Heart left ventricle (tissue), 16 donors: Measurements from ENCODE around the gene SYNPO. TPM values are rescaled to one million over a fixed set of nuclear protein-coding genes. Genes with fewer than 3 reads are reported as not detected.
A peak's percentile ranks its signal among the peaks of the same experiment; 100 is the strongest.

Source experiments
- ATAC-seq, 4 donors: fragments of 200-7000 bp; cut with Tn5 transposase; one replicate each; pipeline ENCODE4 v1.9.1; 2020 to 2022; ENCODE audit warnings: moderate library complexity in 4 of 4, mild to moderate bottlenecking in 3 of 4, moderate number of reproducible peaks in 1 of 4
- DNase-seq, 5 donors: peaks; one replicate each; pipeline ENCODE4 v3.0.0-alpha.2; 2020
- H3K27ac ChIP-seq, 12 donors: fragments of 200-600 bp; sonication (generic) in 4 of 12; one replicate each; pipeline versions ENCODE4 v1.5.0 to v1.8.0; 2016 to 2022; ENCODE audit warnings: mild to moderate bottlenecking in 2 of 12
- H3K27me3 ChIP-seq, 9 donors: fragments of 200-600 bp; sonication (generic) in 2 of 9; one replicate each; pipeline versions ENCODE4 v1.5.1 to v1.8.0; 2016 to 2022; ENCODE audit warnings: mild to moderate bottlenecking in 3 of 9
- H3K36me3 ChIP-seq, 9 donors: fragments of 200-600 bp; sonication (generic) in 2 of 9; one replicate each; pipeline versions ENCODE4 v1.5.0 to v1.8.0; 2018 to 2022; ENCODE audit warnings: mild to moderate bottlenecking in 2 of 9
- H3K4me1 ChIP-seq, 12 donors: fragments of 200-600 bp; sonication (generic) in 4 of 12; one replicate each; pipeline versions ENCODE4 v1.5.0 to v1.8.0; 2016 to 2022; ENCODE audit warnings: mild to moderate bottlenecking in 3 of 12
- H3K4me3 ChIP-seq, 12 donors: fragments of 200-600 bp; sonication (generic) in 4 of 12; one replicate each; pipeline versions ENCODE4 v1.5.0 to v1.8.0; 2017 to 2022; ENCODE audit warnings: mild to moderate bottlenecking in 9 of 12, moderate library complexity in 4 of 12
- H3K9me3 ChIP-seq, 12 donors: fragments of 200-600 bp; sonication (generic) in 4 of 12; one replicate each; pipeline versions ENCODE4 v1.5.0 to v1.8.0; 2016 to 2022; ENCODE audit warnings: mild to moderate bottlenecking in 1 of 12
- POLR2A ChIP-seq, 2 donors: fragments of 450-650 bp; IDR thresholded peaks; one replicate each; pipeline ENCODE4 v1.6.1; 2017; ENCODE audit warnings: antibody characterized with exemption in 2 of 2, mild to moderate bottlenecking in 2 of 2, moderate library complexity in 2 of 2
- WGBS, 4 donors: extraction: QIAGEN DNeasy Blood & Tissue Kit in 2 of 4; methylation state at CpG; one replicate each; pipeline versions ENCODE4 v1.1.5 to v1.1.7; 2013 to 2018; 5-methylcytosine and 5-hydroxymethylcytosine counted together
- intact Hi-C, 10 donors: fragments of 100-400 bp; cut with DNase I; formaldehyde crosslinking; loops; one replicate each; pipeline versions ENCODE4 v1.11.1 to v1.14.2; 2022
- polyA plus RNA-seq, 2 donors: library from polyadenylated mRNA; stranded (reverse); fragments of 200-250 nt; gene quantifications; one replicate each; pipeline ENCODE4 v1.2.3, GENCODE V29; 2013
- total RNA-seq, 9 donors: library from RNA; depleted of rRNA in 2 of 9; stranded (reverse); fragments of >200 nt in 2 of 9; fragmentation: NEBNext Ultra II Directional in 3 of 9; extraction: Animal tissue kit (Norgen Biotek cat#: 25700) in 3 of 9; gene quantifications; one replicate each; pipeline versions ENCODE4 v1.1.0 to v1.2.4, GENCODE V29; 2016 to 2023
- TF ChIP-seq, protein P1 (sequence below), 12 donors: fragments of 200-600 bp; sonication (generic) in 4 of 12; IDR thresholded peaks; one replicate each; pipeline versions ENCODE4 v1.5.0 to v1.8.0; 2018 to 2022; ENCODE audit warnings: antibody characterized with exemption in 12 of 12, mild to moderate bottlenecking in 5 of 12
- donor health status: ischemic (EF 13 %, LVEDD 7.1; RV severe dilation, severe dysfunction).
- donor health status: healthy with polysubstance abuse.
- donor health status: DM: no; HTN: yes; CAD: no.
- donor health status: DM: no; HTN: no; CAD: no.
- donor health status: ischemic (EF 25% LVEDD 6.9; RV normal size, moderate dysfunction).
- donor health status: ischemic (EF 25% LVEDD 5.7; RV mildly dilated, moderate dysfunction).
- donor health status: healthy.
- donor health status: DM: yes; HTN: yes; CAD: no.
- donor health status: ischemic (EF 35%, LVEDD 5.7; RV mildly dilated, moderate dysfunction).
- donor health status: nonischemic (EF 11% LVEDD 7.7; RV severe dilation, severe dysfunction).
- donor health status: DM: yes; HTN: yes; CAD: no.
- donor health status: PGD.
- donor health status: ischemic (EF 29% LVEDD 5.4; RV normal size, mild dysfunction).
- donor health status: nonischemic (EF 23%, LVEDD 6.1; RV moderate dilation, normal function).

SYNPO gene
- total and polyA plus RNA-seq, 11 donors, result 304 to 791 (median 590) TPM

DNA sequence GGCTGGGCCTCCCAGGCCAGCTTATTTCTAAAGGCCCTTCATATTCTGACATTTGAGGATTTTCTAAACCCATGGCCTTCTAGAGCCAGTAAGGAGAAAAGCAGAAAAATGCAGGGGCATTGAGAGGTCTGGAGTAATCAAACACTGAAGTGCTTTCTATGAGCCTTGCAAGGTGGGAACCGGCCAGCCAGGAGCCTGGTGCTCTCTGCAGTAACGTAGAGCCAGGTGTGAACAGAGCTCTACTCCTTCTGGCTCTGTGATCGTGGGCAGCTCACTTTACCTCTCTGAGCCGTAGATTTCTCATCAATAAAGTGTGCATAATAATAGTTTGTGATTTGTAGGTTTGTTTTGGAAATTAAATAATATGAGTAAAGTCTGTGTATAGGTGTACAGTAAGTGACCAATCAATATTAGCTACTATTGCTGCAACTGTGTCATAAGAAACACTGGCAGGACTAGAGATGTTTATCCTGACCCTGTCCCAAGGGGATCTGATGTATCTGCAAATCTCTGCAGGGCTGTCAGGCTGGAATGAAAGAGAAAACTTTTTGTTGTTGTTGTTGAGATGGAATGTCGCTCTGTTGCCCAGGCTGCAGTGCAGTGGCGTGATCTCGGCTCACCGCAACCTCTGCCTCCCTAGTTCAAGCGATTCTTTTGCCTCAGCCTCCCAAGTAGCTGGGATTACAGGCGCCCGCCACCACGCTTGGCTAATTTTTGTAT lies 2.7 kb downstream of the SYNPO start:
- Histone ChIP-seq H3K27ac (peak overlapping the region; percentile 75 to 100 (median 96)), H3K4me1 (peaks cover 43 to 100% (median 94%) of the 10 kb centered on the region in 12 donors), H3K9me3 (no peaks in the 10 kb centered on the region), H3K4me3 (peak overlapping the region in 10 of 12 donors; percentile 9 to 70 (median 52)), H3K27me3 (no peaks in the 10 kb centered on the region), H3K36me3 (peaks cover 0 to 11% (median 2%) of the 10 kb centered on the region in 9 donors)
- DNase-seq, result peak in 2 of 5 donors; percentile 19 to 26
- no peak for TF ChIP-seq POLR2A (IDR thresholded peaks at IDR 0.05)
- TF ChIP-seq, protein P1, sequence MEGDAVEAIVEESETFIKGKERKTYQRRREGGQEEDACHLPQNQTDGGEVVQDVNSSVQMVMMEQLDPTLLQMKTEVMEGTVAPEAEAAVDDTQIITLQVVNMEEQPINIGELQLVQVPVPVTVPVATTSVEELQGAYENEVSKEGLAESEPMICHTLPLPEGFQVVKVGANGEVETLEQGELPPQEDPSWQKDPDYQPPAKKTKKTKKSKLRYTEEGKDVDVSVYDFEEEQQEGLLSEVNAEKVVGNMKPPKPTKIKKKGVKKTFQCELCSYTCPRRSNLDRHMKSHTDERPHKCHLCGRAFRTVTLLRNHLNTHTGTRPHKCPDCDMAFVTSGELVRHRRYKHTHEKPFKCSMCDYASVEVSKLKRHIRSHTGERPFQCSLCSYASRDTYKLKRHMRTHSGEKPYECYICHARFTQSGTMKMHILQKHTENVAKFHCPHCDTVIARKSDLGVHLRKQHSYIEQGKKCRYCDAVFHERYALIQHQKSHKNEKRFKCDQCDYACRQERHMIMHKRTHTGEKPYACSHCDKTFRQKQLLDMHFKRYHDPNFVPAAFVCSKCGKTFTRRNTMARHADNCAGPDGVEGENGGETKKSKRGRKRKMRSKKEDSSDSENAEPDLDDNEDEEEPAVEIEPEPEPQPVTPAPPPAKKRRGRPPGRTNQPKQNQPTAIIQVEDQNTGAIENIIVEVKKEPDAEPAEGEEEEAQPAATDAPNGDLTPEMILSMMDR (IDR thresholded peaks at IDR 0.05), result no peak
- 76 to 80% (median 77%) methylated on average over 12 of the region's 12 CpGs for WGBS, 4 donors
- intact Hi-C loops, result loop anchor here in 2 of 10 donors (2.0 to 5.0 kb wide), 2 partner anchors 16 to 41 kb away; no protein-coding TSS in a partner anchor
- ATAC-seq, result no peak

DNA sequence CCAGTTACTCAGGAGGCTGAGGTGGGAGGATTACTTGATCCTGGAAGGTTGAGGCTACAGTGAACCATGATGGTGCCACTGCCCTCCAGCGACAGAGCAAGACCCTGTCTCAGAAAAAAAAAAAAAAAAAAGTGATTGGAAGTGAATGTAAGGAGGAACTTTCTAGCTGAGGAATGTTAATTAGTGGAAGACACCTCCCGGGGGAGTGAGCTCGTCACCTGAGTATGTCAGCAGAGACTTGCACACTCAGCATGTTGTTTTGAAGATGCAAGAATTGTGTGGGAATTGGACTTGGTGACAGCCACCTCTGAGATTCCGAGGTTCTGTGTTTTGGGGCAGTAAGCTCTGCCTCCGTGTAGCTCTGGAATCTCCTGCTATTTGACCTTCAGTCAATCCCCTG lies 3.6 kb downstream of the SYNPO start:
- peak in 1 of 5 donors; percentile 10 for DNase-seq
- H3K36me3 ChIP-seq, result peaks cover 0 to 19% (median 11%) of the 10 kb centered on the region in 9 donors

DNA sequence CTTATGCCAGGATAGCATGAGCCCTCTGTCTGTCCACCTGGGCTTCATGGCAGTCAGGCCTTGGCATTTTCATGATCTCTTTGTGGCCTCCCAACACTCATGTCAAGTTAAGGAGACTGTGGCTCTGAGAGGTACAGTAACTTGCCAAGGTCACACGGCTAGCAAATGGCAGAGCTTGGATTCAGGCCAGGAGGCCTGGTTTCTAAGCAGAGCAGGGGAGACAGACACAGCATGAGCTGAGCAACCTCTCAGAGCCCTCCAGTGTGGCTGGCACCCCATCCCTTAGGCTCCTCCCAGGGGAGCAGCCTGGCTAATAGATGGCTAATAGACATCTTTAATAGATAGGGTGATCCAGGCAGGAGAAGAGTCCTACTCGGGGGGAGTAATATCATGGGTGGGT lies 4.1 kb downstream of the SYNPO start:
- ATAC-seq, result peak; percentile 9 to 25 (median 14)
- no peak for TF ChIP-seq POLR2A (IDR thresholded peaks at IDR 0.05)
- TF ChIP-seq, protein P1 (IDR thresholded peaks at IDR 0.05), result no peak
- DNase-seq, result peak; percentile 71 to 86 (median 78)

More for the DNA sequence above, 3.6 kb downstream of the SYNPO start:
- peak overlapping the region in 6 of 12 donors; percentile 50 to 70 (median 55) for H3K4me3 ChIP-seq
- peaks cover 45 to 100% (median 96%) of the 10 kb centered on the region in 12 donors for H3K4me1 ChIP-seq
- TF ChIP-seq, protein P1 (IDR thresholded peaks at IDR 0.05), result no peak
- no peak for TF ChIP-seq POLR2A (IDR thresholded peaks at IDR 0.05)
- no peaks in the 10 kb centered on the region for H3K27me3 ChIP-seq
- intact Hi-C loops, result loop anchor here in 1 of 10 donors (5.0 kb wide), 1 partner anchor 42 kb away; no protein-coding TSS in a partner anchor
- H3K27ac ChIP-seq, result peak overlapping the region; percentile 75 to 100 (median 96)
- no peak for ATAC-seq
- no peaks in the 10 kb centered on the region for H3K9me3 ChIP-seq
- WGBS, 4 donors, result 54 to 66% (median 57%) methylated on average over 5 of the region's 5 CpGs

More for the DNA sequence above, 4.1 kb downstream of the SYNPO start:
- 24 to 51% (median 31%) methylated on average over 2 of the region's 2 CpGs for WGBS, 4 donors
- peaks cover 0 to 24% (median 16%) of the 10 kb centered on the region in 9 donors for H3K36me3 ChIP-seq
- H3K27me3 ChIP-seq, result no peaks in the 10 kb centered on the region
- intact Hi-C loops, result loop anchor here in 1 of 10 donors (5.0 kb wide), 1 partner anchor 42 kb away; no protein-coding TSS in a partner anchor
- H3K9me3 ChIP-seq, result no peaks in the 10 kb centered on the region
- H3K4me1 ChIP-seq, result peaks cover 42 to 100% (median 96%) of the 10 kb centered on the region in 12 donors
- H3K4me3 ChIP-seq, result peak overlapping the region in 5 of 12 donors; percentile 7 to 70 (median 58)
- H3K27ac ChIP-seq, result peak overlapping the region; percentile 75 to 100 (median 96)
